Measurements from ENCODE around the gene UBR3. TPM values are rescaled to one million over a fixed set of nuclear protein-coding genes. Genes with fewer than 3 reads are reported as not detected.
"Not testable (repeated sequence)": the region's sequence is repeated elsewhere in the genome, so short reads cannot be mapped to it uniquely, and the experiment has no call there.

UBR3 gene
- total and polyA plus RNA-seq, 2 of the 4 experiments (the other 2 are of a cell fraction) = 10.0 to 33.9 TPM

DNA sequence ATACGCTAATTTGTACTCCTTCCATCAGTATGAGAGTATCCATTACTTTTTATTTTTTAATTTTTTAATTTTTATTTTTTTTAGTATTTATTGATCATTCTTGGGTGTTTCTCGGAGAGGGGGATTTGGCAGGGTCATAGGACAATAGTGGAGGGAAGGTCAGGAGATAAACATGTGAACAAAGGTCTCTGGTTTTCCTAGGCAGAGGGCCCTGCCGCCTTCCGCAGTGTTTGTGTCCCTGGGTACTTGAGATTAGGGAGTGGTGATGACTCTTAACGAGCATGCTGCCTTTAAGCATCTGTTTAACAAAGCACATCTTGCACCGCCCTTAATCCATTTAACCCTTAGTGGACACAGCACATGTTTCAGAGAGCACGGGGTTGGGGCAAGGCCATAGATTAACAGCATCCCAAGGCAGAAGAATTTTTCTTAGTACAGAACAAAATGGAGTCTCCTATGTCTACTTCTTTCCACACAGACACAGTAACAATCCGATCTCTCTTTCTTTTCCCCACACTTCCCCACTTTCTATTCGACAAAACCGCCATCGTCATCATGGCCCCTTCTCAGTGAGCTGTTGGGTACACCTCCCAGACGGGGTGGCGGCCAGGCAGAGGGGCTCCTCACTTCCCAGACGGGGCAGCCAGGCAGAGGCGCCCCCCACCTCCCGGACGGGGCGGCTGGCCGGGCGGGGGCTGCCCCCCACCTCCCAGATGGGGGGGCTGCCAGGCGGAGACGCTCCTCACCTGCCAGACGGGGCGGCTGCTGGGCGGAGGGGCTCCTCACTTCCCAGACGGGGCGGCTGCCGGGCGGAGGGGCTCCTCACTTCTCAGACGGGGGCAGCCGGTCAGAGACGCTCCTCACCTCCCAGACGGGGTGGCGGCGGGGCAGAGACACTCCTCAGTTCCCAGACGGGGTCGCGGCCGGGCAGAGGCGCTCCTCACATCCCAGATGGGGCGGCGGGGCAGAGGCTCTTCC, 28.3 kb downstream of the UBR3 start:
- ATAC-seq (ENCODE audit: low read depth); in situ Hi-C loops (cut with MboI; ENCODE audit: low sequenced_read_pairs); H4K8ac ChIP-seq (ENCODE audit: low read depth in 2 of 2, low read length in 2 of 2); H3K4me3 ChIP-seq (ENCODE audit: insufficient read depth, low read depth, low read length); intact Hi-C loops (cut with micrococcal nuclease); H3K9ac ChIP-seq (ENCODE audit: low read depth, low read length); DNase-seq; CTCF ChIA-PET; H4K5ac ChIP-seq (ENCODE audit: low read depth, low read length); H3K56ac ChIP-seq (ENCODE audit: extremely low read depth, insufficient read depth, low read length); H2AK9ac ChIP-seq (replicated peaks; ENCODE audit: low read depth, low read length, poor library complexity); H3K9me3 ChIP-seq (ENCODE audit: control insufficient read depth, insufficient read depth, low read length); H3K9me1 ChIP-seq (ENCODE audit: insufficient read depth, low read length); H3K4me2 ChIP-seq (ENCODE audit: low read depth, low read length); H3K23ac ChIP-seq (ENCODE audit: low read depth, low read length); BruUV-seq (replicated peaks); H2BK15ac ChIP-seq (ENCODE audit: low read depth, low read length); H2BK120ac ChIP-seq (ENCODE audit: low read depth, low read length); H3K36me3 ChIP-seq (ENCODE audit: control insufficient read depth, insufficient read depth, low read length); H3K4me1 ChIP-seq (ENCODE audit: control insufficient read depth, insufficient read depth, low read length); dilution Hi-C loops (cut with HindIII; ENCODE audit: low sequenced_read_pairs, unreplicated experiment); POLR2A ChIA-PET (ENCODE audit: unreplicated experiment); H3K14ac ChIP-seq (replicated peaks; ENCODE audit: low read depth, low read length); H4K20me1 ChIP-seq (ENCODE audit: insufficient read depth, low read length); H3K27me3 ChIP-seq (ENCODE audit: control insufficient read depth, insufficient read depth, low read length); H3K4ac ChIP-seq (ENCODE audit: low read depth, low read length); H2AFZ ChIP-seq (replicated peaks; ENCODE audit: low read length, poor library complexity); H2AK5ac ChIP-seq (ENCODE audit: low read depth, low read length); H2BK20ac ChIP-seq (ENCODE audit: low read depth, low read length); H3K27ac ChIP-seq (ENCODE audit: insufficient read depth, low read length); H2BK5ac ChIP-seq (ENCODE audit: low read depth, low read length, poor library complexity, severe bottlenecking); H3K18ac ChIP-seq (ENCODE audit: low read depth, low read length); H4K91ac ChIP-seq (ENCODE audit: insufficient read depth, low read depth, low read length): not testable (repeated sequence)
- 100% methylated on average over 6 of the region's 42 CpGs; no CpG with 5 or more reads in 1 of the 2 experiments for WGBS, 2 experiments (ENCODE audit: extremely low coverage in 2 of 2, insufficient read length in 1 of 2)
- H3K79me1 ChIP-seq (ENCODE audit: low read depth in 1 of 2, low read length in 2 of 2) = peaks cover 15 to 35% of the 10 kb centered on the region in 2 experiments; a peak in 3 of 4 replicates
